ENCODE measurements around the gene BUD31.

Gene BUD31

DNA sequence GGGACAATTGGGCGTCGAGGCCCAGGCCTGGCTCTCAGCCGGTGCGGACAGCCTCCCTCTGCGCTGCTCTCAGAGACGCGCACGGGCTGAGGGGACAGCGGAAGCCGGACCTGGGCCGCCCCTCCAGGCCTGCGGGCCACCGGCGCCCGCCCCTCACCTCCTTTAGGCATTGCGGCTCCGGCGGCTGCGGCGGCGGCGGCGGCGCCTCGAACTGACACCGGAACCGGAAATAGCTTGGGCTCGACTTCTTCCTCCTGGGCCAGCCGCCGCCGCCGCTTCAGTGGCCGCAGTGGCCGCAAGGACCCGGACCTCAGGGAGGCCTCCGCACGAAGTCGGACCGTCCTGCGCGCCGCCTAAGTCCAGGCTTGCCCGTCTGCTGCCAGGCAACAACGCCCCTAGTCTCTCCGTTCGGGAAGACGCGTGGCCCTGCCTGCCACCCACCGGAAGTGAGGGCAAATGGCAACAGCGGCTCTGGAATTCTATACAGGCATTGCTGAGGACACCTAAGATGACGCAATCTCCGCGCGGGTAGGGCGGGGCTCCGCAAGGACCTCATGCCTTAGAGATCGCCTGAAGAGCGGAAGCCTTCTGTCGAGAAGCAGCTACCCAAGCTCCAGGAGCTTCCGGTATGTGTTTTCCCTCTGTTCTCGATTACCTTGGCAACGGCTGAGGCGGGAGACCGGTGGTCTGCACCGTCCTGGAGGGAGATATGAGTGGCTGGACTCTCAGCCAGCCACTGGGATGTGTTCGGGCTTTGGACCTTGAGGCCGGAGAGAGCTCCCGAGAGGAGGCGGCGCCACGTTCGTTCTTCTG is at the start of gene BUD31, which contains the start of gene PDAP1:
TSS of gene BUD31 (plus strand) at position 591 of the 813 bp plus-strand sequence. CDS start 2,124 bp downstream, outside the sequence.
TSS of gene PDAP1 (minus strand) at position 219 of the 813 bp plus-strand sequence. CDS start at position 170, 49 bp downstream.
- H3K27ac ChIP-seq (ENCODE audit: low read depth, low read length) = peak within 1 kb of the TSS; percentile 100
- H3K9me3 ChIP-seq (ENCODE audit: control insufficient read depth, insufficient read depth, low read depth, low read length) = no peaks in the 10 kb centered on the region
- H3K36me3 ChIP-seq (ENCODE audit: control insufficient read depth, insufficient read depth, low read length) = peaks cover 51% of the 10 kb centered on the region
- peaks cover 12% of the 10 kb centered on the region for H3K4me1 ChIP-seq (ENCODE audit: control insufficient read depth, insufficient read depth, low read length)
- H3K27me3 ChIP-seq (ENCODE audit: control insufficient read depth, insufficient read depth, low read length) = no peaks in the 10 kb centered on the region
- peak within 1 kb of the TSS; percentile 86 for H3K4me3 ChIP-seq (ENCODE audit: low read depth, low read length)
- peak within 1 kb of the TSS; percentile 100 for H3K9ac ChIP-seq (ENCODE audit: low read length)

DNA sequence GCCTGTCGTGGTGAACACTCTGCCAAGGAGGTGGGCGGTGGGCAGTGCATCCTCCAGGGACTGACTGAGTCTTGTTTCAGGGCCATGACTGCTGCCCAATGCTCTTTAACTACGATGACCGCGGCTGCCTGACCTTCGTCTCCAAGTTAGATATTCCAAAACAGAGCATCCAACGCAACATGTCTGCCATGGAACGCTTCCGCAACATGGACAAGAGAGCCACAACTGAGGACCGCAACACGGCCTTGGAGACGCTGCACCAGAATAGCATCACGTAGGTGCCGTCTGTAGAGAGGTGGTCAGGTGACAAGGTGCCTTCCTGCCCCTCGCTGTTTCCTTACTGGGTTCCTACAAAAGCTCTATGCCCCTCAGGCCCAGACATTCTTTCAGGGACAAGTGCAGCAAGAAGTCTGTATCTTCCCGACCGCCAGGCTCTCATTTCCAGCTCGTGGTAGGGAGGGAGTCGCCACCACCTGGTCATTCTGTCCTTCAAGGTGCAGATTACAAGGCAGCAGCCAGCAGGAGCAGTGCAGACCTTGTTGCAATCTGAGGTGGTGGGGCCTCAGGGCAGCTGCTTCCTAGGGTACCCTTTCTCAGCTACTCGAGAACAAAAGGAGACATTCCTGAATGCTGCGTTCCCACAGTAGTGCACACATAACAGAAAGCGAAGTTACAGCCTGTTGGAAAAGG is 49.2 kb upstream of the BUD31 start:
- H3K27ac ChIP-seq (ENCODE audit: low read depth, low read length) = no peak overlapping the region
- H3K9ac ChIP-seq (ENCODE audit: low read length) = no peak overlapping the region
- H3K36me3 ChIP-seq (ENCODE audit: control insufficient read depth, insufficient read depth, low read length) = peaks cover 68% of the 10 kb centered on the region
- no peaks in the 10 kb centered on the region for H3K9me3 ChIP-seq (ENCODE audit: control insufficient read depth, insufficient read depth, low read depth, low read length)
- H3K27me3 ChIP-seq (ENCODE audit: control insufficient read depth, insufficient read depth, low read length) = no peaks in the 10 kb centered on the region
- no peak overlapping the region for H3K4me3 ChIP-seq (ENCODE audit: low read depth, low read length)
- no peaks in the 10 kb centered on the region for H3K4me1 ChIP-seq (ENCODE audit: control insufficient read depth, insufficient read depth, low read length)

DNA sequence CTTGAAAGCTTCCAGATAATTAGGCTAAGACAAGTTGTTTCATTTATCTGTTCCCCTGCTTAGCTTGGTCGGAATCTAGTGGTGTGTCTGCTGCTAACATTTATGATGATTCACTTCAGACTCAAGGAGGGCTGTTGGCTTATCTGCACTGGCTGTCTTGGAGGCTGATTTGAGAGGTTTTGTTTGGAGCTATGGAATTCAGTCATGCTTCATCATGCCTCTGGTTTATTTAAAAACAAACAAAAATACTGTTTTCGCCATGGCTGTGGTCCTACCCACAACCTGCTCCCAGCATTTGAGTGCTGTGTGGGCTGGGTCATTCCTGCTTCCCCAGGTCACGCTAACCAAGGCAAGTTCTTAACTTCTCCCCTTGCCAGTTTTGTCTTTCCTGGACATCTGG is 46.0 kb upstream of the BUD31 start:
- Histone ChIP-seq H3K9ac (ENCODE audit: low read length) (no peak overlapping the region), H3K27me3 (ENCODE audit: control insufficient read depth, insufficient read depth, low read length) (no peaks in the 10 kb centered on the region), H3K36me3 (ENCODE audit: control insufficient read depth, insufficient read depth, low read length) (peaks cover 69% of the 10 kb centered on the region), H3K27ac (ENCODE audit: low read depth, low read length) (no peak overlapping the region), H3K4me3 (ENCODE audit: low read depth, low read length) (no peak overlapping the region), H3K4me1 (ENCODE audit: control insufficient read depth, insufficient read depth, low read length) (peaks cover 4% of the 10 kb centered on the region; the same call in 1 of the 2 replicates), H3K9me3 (ENCODE audit: control insufficient read depth, insufficient read depth, low read depth, low read length) (no peaks in the 10 kb centered on the region)

DNA sequence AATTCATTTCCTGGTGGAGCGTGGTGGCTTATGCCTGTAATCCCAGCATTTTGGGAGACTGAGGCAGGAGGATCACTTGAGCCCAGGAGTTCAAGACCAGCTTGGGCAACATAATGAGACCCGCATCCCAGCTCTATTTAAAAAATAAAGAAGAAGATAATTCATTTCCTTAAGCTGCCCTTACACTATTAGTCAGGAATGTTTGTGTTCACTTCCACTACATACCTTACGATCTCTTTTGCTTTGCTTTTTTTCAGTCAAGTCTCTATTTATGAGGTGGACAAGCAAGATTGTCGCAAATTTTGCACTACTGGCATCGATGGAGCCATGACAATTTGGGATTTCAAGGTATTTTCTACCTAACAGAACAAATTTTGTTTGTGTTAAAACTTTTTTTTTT is 45.5 kb upstream of the BUD31 start:
- Histone ChIP-seq H3K4me3 (ENCODE audit: low read depth, low read length) (no peak overlapping the region), H3K4me1 (ENCODE audit: control insufficient read depth, insufficient read depth, low read length) (peaks cover 4% of the 10 kb centered on the region; the same call in 1 of the 2 replicates), H3K27ac (ENCODE audit: low read depth, low read length) (no peak overlapping the region), H3K36me3 (ENCODE audit: control insufficient read depth, insufficient read depth, low read length) (peaks cover 64% of the 10 kb centered on the region), H3K27me3 (ENCODE audit: control insufficient read depth, insufficient read depth, low read length) (no peaks in the 10 kb centered on the region), H3K9me3 (ENCODE audit: control insufficient read depth, insufficient read depth, low read depth, low read length) (no peaks in the 10 kb centered on the region), H3K9ac (ENCODE audit: low read length) (no peak overlapping the region)

DNA sequence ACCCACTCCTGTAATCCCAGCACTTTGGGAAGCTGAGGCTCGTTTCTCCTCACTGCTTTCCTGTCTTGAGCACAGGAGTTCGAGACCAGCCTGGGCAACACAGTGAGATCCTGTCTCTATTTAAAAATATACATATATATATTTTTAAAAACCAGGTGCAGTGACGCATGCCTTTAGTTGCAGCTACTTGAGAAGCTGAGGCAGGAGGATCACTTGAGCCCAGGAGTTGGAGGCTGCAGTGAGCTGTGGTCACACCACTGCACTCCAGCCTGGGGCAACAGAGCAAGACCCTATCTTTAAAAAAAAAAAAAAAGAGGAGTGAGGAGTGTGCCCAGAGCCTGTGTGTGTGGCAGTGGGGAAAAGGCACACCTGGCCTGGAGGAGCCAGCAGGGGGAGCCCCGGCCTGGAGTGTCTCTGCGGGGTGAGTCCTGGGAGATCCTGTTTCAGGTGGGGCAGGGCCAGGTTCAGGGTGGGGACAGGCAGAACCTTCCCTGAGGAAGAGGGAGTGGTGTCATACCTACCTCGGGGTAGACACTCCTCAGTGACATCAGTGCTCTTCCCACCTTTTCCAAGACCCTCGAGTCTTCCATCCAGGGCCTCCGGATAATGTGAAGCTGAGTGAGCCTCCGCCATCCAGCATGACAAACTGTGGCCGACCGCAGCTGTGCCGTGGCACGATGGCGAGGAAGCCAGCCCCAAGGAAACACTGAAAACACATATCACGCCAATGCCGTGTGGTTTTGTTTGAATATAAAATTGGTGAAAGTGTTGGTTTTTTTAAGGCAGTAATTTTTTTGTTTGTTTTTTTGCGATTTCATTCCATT is 43.2 kb upstream of the BUD31 start:
- H3K4me1 ChIP-seq (ENCODE audit: control insufficient read depth, insufficient read depth, low read length) = peaks cover 4% of the 10 kb centered on the region; the same call in 1 of the 2 replicates
- H3K27me3 ChIP-seq (ENCODE audit: control insufficient read depth, insufficient read depth, low read length) = no peaks in the 10 kb centered on the region
- H3K9ac ChIP-seq (ENCODE audit: low read length) = no peak overlapping the region
- H3K9me3 ChIP-seq (ENCODE audit: control insufficient read depth, insufficient read depth, low read depth, low read length) = no peaks in the 10 kb centered on the region
- peaks cover 49% of the 10 kb centered on the region for H3K36me3 ChIP-seq (ENCODE audit: control insufficient read depth, insufficient read depth, low read length)
- H3K4me3 ChIP-seq (ENCODE audit: low read depth, low read length) = no peak overlapping the region
- no peak overlapping the region for H3K27ac ChIP-seq (ENCODE audit: low read depth, low read length)

DNA sequence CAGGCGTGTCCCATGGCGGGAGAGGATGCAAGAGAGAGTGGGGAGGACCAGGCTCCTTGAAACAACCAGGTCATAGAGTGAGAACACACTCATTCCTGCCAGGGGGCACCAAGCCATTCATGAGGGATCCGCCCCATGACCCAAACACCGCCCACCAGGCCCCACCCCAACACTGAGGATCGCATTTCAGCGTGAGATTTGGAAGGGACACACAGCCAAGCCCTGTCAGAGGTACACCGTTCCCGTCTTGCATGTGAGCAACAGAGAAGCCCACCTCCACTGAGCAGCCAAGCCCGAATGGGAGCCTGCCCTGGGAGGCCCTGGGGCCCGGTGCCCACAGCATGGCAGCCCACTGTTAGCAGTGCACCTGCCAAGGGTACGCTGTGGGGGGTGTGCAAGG is 42.1 kb upstream of the BUD31 start:
- Histone ChIP-seq H3K27me3 (ENCODE audit: control insufficient read depth, insufficient read depth, low read length) (no peaks in the 10 kb centered on the region), H3K9me3 (ENCODE audit: control insufficient read depth, insufficient read depth, low read depth, low read length) (no peaks in the 10 kb centered on the region), H3K4me3 (ENCODE audit: low read depth, low read length) (no peak overlapping the region), H3K9ac (ENCODE audit: low read length) (no peak overlapping the region), H3K27ac (ENCODE audit: low read depth, low read length) (no peak overlapping the region), H3K4me1 (ENCODE audit: control insufficient read depth, insufficient read depth, low read length) (peaks cover 4% of the 10 kb centered on the region; the same call in 1 of the 2 replicates), H3K36me3 (ENCODE audit: control insufficient read depth, insufficient read depth, low read length) (peaks cover 39% of the 10 kb centered on the region)

DNA sequence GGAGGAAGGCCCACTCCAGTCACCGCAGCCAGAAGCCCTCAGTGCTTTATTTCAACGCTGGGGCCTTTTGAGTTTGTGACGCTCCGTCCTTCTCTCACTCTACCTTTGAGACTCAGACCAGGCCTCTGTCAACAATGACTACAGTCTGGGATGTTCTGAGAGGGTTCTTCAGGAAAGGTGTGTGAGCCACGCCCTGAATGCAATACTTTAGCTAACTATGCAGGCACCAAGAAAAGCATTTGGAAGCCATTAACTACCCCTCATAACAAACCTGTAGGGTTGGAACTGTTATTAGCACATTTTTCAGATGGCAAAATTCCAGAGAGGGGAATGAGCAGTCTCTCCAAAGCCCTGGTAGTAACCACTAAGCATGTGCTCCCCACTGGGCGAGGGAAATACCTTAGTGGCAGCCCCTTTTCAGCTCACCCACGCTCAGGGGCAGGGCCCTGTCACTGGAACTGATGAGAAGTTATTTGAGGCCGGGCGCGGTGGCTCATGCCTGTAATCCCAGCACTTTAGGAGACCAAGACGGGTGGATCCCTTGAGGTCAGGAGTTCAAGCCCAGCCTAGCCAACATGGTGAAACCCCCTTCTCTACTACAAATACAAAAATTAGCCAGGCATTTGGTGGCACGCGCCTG is 39.9 kb upstream of the BUD31 start:
- Histone ChIP-seq H3K27me3 (ENCODE audit: control insufficient read depth, insufficient read depth, low read length) (no peaks in the 10 kb centered on the region), H3K4me3 (ENCODE audit: low read depth, low read length) (no peak overlapping the region), H3K9me3 (ENCODE audit: control insufficient read depth, insufficient read depth, low read depth, low read length) (no peaks in the 10 kb centered on the region), H3K9ac (ENCODE audit: low read length) (no peak overlapping the region), H3K4me1 (ENCODE audit: control insufficient read depth, insufficient read depth, low read length) (peaks cover 8% of the 10 kb centered on the region; the same call in 1 of the 2 replicates), H3K27ac (ENCODE audit: low read depth, low read length) (no peak overlapping the region), H3K36me3 (ENCODE audit: control insufficient read depth, insufficient read depth, low read length) (peaks cover 24% of the 10 kb centered on the region)

DNA sequence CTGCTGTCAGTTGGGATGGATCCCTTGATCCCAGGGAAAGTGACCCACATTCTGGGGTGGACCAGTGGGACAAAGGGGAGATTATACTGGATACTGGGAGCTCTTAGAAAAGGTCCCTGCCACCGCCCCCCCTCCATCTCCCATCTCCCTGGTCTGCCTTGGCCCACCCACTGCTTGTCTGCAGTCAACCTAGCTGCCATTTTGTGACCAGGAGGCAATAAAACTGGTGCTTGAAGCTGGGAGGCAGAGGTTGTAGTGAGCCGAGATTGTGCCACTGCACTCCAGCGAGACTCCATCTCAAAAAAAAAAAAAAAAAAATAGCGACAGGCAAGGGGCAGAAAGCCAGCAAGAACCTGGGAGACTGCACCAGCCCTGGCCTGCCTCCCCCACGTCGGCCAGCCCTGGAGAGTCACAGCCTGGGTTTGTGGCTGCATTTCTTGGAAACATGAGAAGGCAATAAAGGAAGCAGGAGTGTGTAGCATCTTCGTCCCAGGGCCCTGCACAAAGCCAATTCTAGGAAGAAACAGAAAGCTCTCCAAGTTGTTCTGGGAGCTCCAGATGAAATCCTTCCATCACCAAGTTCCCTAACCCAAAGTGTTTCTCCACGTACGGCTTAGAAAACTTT is 38.9 kb upstream of the BUD31 start:
- no peaks in the 10 kb centered on the region for H3K9me3 ChIP-seq (ENCODE audit: control insufficient read depth, insufficient read depth, low read depth, low read length)
- H3K27me3 ChIP-seq (ENCODE audit: control insufficient read depth, insufficient read depth, low read length) = no peaks in the 10 kb centered on the region
- H3K36me3 ChIP-seq (ENCODE audit: control insufficient read depth, insufficient read depth, low read length) = peaks cover 15% of the 10 kb centered on the region
- H3K4me1 ChIP-seq (ENCODE audit: control insufficient read depth, insufficient read depth, low read length) = peaks cover 8% of the 10 kb centered on the region; the same call in 1 of the 2 replicates
- H3K4me3 ChIP-seq (ENCODE audit: low read depth, low read length) = no peak overlapping the region
- H3K9ac ChIP-seq (ENCODE audit: low read length) = no peak overlapping the region
- H3K27ac ChIP-seq (ENCODE audit: low read depth, low read length) = no peak overlapping the region

DNA sequence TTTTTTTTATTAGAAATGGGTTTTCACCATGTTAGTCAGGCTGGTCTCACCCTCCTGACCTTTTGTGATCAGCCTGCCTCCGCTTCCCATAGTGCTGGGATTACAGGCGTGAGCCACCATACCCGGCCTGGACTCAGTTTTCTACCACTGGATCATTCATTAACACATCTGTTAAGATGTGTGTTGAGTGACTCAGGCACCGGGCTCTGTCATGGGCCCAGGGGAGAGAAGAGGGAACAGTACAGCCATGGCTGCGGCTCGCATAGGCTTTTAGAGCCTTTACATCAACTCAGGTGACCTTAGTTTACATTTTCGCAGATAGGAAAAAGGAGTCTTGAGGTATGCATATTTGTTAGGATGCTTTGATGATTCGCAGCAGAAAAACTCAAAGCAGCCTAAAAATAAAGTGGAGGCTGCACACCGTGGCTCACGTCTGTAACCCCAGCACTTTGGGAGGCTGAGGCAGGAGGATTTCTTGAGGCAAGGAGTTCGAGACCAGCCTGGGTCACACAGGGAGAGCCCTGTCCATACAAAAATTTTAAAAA is 37.3 kb upstream of the BUD31 start:
- Histone ChIP-seq H3K27me3 (ENCODE audit: control insufficient read depth, insufficient read depth, low read length) (no peaks in the 10 kb centered on the region), H3K4me1 (ENCODE audit: control insufficient read depth, insufficient read depth, low read length) (peaks cover 6% of the 10 kb centered on the region; the same call in 1 of the 2 replicates), H3K4me3 (ENCODE audit: low read depth, low read length) (no peak overlapping the region), H3K36me3 (ENCODE audit: control insufficient read depth, insufficient read depth, low read length) (peaks cover 8% of the 10 kb centered on the region), H3K9ac (ENCODE audit: low read length) (no peak overlapping the region), H3K9me3 (ENCODE audit: control insufficient read depth, insufficient read depth, low read depth, low read length) (no peaks in the 10 kb centered on the region), H3K27ac (ENCODE audit: low read depth, low read length) (no peak overlapping the region)

All from HUES6 (cell line).